ENCODE results near the gene EMC8.

GRCh38 chr16:85844169-85844481 lies 44.8 kb upstream of the EMC8 start:
- TF ChIP-seq, protein P1, sequence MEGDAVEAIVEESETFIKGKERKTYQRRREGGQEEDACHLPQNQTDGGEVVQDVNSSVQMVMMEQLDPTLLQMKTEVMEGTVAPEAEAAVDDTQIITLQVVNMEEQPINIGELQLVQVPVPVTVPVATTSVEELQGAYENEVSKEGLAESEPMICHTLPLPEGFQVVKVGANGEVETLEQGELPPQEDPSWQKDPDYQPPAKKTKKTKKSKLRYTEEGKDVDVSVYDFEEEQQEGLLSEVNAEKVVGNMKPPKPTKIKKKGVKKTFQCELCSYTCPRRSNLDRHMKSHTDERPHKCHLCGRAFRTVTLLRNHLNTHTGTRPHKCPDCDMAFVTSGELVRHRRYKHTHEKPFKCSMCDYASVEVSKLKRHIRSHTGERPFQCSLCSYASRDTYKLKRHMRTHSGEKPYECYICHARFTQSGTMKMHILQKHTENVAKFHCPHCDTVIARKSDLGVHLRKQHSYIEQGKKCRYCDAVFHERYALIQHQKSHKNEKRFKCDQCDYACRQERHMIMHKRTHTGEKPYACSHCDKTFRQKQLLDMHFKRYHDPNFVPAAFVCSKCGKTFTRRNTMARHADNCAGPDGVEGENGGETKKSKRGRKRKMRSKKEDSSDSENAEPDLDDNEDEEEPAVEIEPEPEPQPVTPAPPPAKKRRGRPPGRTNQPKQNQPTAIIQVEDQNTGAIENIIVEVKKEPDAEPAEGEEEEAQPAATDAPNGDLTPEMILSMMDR (IDR thresholded peaks at IDR 0.05; ENCODE audit: low read depth, low read length, missing input control): no peak
- TF ChIP-seq REST (IDR thresholded peaks at IDR 0.05) (no peak), MAX (IDR thresholded peaks at IDR 0.05) (no peak), TAF1 (conservative IDR thresholded peaks at IDR 0.05) (no peak)
- TF ChIP-seq, protein P2, sequence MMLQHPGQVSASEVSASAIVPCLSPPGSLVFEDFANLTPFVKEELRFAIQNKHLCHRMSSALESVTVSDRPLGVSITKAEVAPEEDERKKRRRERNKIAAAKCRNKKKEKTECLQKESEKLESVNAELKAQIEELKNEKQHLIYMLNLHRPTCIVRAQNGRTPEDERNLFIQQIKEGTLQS (IDR thresholded peaks at IDR 0.05): no peak

All from liver (tissue), 3 donors.